ENCODE measurements around the gene KIF23.

KIF23 gene

DNA sequence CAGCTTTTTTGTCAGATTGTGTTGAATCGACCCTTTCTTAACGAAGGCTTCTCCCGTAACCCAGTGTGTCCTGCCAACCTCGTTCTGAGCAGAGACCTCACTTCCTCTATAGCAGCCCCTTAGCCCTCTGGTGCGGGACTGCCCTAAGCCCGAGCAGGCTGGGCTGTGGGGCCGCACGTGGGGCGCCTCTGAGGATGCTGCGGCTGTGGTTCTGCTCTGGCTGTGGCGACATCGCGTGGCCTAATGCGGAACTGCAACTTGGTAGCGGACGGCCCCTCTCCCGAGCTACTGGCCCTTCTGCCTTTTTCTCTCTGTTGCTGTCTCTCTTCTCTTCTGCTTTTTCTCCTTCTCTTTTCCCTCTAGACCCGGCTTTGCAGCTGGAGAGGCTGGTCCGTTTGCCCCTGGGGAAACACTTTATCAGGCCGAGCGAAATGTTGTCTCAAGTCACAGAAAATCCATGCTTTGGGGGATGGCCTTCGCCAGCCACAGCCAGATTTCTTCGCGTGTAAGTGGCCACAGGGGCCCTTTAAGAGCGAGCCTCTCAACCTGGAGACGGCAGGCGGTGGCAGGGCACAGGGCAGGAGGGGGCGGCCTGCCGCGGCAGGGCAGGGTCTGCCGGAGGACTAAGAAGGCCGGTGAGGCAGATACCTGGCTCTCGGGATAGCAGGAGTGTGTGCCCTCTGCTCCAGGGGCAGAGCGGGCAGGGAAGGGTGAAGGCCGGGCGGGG lies 19.4 kb upstream of the KIF23 start:
- DNase-seq (ENCODE audit: low spot score) = peak; percentile 68

DNA sequence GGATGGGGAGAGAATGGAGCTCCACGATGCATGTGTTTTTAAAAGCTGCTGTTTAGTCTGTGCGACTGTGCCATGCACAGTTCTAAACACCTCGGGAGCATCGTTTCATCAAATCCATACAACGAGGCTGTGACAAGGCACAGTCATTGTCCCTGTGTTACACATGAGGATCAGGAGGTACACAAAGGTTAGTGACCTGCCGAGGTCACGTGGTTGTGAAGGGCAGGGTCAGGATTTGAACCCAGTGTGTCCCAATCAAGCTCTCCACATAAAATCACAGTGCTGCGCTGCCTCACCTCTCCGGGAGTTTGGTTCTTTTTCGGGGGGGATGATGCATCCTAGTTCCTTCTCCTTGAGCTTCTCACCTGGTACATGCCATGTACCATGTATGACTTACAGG lies 18.7 kb upstream of the KIF23 start:
- DNase-seq (ENCODE audit: low spot score) = no peak

DNA sequence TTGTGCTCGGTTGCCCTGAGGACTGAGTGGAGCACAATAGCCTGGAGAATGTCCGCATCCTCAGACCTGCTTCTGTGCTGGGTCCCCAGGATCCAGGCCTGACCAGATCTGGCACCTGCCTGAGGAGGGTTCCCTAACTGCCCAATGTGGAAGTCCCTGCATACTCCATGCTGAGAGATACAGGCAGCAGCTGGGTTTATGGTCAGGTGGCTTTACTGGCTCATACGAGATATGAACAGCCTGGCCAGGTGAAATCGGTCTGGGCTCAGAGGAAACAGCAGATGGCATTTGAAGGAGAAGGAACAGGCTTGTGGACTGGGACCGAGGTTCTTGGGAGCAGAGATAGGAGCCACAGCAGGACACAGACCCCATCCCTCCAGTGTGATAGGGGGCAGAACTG lies 18.2 kb upstream of the KIF23 start:
- no peak for DNase-seq (ENCODE audit: low spot score)

DNA sequence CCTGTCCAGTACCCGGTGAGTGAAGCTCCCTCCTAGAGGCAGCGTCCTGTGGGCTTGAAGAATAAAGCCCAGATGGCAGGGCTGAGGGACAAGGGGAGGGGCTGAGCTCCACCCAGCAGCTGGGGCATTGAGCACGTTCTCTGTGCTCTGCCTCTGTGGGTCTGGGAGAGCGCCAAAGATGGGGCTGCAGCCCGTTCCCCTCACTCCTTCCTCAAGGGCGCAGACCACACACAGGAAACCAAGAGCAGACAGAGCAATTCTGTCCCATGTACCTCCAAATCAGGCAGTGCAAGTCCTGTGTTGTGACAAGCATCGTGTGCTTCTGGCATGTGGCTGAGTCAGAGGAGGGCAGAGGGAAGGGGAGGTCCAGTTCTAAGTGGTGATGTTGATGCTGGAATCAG lies 15.7 kb upstream of the KIF23 start:
- DNase-seq (ENCODE audit: low spot score) = no peak

DNA sequence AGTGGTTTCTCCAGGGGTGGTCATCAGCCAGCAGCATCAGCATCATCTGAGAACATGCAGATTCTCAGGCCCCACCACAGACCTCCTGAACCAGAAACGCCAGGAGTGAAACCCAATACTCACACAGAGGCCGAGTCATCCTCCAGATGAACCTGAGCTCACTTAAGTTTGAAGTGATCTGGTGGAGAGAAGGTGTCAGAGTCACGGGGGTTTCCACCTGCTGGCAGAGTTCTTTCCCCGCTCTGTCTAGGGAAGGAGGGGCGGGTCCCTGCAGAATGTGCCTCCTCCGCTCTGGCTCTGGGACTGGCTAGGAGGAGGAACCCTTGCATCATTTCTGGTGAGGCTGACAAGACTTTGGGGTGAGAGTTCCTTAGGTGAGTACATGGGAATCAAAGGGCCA lies 13.3 kb upstream of the KIF23 start:
- no peak for DNase-seq (ENCODE audit: low spot score)

DNA sequence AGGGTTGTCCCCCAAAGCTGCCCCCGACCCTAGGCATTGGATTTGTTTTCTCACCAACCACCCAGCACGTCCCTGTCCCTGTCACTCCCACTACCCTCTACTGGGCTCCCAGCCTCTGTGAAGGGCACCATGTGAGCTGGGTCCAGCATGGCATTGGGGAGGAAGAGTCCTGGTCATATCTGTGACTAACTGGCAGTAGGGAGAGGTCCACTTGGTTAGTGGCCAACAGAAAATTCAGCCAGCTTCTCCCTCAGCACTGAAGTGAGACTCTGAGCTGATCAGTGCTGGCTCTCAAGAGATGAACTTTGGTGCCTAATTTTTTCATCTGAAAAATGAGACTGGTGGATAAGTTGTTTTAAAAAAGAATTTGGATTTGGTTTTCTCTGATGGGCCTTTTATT lies 11.3 kb upstream of the KIF23 start:
- DNase-seq (ENCODE audit: low spot score) = no peak

DNA sequence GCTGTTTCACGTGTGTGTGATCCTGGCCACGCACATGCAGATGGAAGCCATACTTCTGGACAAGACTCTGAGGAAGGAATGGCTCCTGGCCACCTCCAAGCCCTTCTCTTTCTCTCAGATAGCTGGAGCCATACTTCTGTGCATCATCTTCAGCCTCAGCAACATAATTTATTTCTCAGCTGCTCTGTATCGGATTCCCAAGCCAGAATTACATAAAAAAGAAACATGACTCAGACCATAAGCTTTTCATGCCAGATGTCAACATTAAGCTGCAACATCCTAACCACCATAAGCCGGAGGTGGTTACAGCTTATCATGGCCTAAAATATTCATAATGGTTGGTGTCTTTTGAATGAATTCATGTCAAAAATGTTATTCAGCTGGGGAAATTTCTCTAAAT lies 10.6 kb upstream of the KIF23 start:
- no peak for DNase-seq (ENCODE audit: low spot score)

DNA sequence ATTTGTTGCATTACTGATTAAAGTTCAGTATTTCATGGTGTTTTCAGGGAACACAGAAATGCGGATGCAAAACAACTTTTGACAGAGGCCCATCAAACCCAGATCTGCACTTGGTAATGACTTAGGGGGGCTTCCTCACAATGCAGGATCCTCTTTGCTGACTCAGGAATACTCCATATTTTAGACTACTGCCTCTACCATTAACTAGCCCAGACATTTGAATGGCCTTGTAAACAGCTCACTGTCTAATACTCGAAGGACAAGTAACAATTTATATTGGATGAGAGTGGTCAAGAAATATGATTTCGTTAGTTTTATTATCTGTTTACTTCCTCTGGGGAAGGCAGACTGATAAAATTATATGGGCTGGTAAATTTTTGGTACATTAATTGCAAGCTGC lies 9.0 kb upstream of the KIF23 start:
- no peak for DNase-seq (ENCODE audit: low spot score)

DNA sequence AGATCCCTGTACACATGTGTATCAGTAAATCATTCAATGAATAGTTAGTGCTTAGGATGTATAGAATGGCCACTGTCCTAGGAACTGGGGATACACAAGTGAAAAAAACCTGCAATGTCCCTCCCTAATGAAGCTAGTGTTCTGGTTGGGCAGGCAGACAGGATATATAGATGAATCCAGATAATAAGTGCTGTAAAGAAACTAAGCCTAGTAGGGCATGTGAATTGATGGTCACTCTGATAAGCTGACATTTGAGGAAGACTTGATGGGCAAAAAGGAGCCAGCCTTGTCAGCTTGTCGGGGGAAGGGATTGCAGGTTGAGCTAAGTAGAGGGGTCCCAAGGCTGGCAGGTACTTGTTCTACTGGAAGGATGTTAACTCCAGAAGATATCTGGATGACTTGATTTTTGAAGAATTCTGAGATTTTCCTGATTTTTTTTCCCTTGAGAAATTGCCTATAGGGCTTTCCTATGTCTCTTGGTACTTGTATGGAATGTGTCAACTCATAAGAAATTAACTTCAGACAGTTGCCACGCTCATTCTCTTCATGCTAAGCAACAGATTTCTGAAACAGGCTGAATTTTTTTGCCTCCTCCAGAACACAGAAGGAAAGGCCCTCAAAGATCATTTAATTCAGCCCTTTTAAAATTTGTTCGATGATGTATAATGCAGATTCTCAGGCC lies 6.3 kb upstream of the KIF23 start:
- no peak for DNase-seq (ENCODE audit: low spot score)

DNA sequence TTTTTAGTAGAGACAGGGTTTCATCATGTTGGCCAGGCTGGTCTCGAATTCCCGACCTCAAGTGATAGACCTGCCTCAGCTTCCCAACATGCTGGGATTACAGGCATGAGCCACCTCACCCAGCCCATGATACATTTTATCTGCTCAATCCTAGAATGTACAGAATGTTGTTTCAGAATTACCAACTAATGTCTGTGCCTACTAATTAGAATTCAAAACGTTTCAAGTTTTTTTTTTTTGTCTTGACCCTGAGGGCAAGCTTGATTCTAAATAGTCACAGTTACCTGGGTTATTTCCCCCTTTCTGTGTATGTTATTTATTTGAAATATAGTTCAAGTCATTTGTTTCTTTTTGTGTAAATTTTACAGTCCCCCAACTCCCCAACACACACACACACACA lies 5.3 kb upstream of the KIF23 start:
- DNase-seq (ENCODE audit: low spot score) = no peak

DNA sequence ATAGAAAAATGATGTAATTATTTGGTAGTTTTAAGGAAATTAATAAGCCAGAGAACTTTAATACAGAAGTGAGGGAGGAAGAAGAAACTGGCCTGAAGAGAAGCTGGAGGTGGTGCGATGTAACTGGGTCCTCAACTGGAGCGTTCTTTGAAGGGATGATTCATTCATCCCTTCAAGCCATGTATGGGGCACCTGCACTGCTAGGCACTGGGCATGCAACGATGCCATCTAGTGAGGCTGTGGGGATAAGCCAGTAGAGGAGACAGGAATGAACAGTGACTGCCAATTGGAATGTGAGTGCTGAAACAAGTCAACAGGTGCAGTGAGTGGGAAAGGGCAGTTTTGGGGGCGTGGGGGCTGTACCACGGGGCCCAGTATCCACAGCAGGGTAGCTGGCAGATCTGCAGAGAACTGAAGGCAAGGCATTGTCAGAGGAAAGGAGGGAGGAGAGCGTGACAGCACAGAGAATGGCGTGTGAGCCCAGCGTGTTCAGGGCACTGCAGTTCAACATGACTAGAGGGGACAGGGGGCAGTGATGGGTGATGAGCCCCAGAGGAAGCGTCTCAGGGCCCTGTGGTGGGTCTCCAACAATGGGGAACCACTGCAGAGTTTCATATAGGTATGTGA lies 3.8 kb upstream of the KIF23 start:
- no peak for DNase-seq (ENCODE audit: low spot score)

DNA sequence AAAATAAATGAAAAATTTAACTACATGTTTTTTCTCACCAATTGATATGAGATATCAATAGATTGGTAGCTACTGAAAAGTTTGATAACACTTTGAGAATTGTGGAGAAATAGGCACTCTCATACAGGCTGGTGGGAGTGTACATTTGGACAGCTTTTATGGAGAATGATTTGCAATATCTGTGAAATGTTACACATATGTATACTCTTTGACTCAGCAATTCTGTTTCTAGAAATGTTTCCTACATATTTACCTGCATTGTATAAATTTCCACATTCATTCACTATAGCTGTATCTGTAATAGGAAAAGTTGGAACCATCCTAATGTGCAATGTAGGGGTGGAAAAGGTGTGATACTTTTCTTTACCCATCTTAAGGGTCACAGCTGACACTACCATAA lies 1.9 kb upstream of the KIF23 start:
- no peak for DNase-seq (ENCODE audit: low spot score)

DNA sequence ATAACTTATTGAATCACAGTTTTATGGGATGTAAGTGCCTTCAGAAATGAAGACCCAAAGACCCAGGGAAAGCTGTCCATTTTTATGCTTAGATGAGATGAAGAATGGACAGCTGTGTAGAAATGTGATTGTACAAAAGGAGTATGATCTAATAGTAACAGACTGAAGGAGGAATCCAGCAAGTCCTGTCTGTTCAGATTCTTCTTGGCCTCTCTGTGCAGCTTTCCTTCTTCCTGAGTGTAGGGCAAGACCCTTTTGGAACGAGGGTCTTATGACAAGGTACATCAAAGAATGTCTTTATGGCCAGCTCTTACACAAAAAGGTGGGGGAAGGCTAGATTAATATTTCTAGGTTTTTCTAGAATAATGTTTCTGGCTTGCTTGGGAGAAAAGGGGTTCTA lies 1.4 kb upstream of the KIF23 start:
- no peak for DNase-seq (ENCODE audit: low spot score)

DNA sequence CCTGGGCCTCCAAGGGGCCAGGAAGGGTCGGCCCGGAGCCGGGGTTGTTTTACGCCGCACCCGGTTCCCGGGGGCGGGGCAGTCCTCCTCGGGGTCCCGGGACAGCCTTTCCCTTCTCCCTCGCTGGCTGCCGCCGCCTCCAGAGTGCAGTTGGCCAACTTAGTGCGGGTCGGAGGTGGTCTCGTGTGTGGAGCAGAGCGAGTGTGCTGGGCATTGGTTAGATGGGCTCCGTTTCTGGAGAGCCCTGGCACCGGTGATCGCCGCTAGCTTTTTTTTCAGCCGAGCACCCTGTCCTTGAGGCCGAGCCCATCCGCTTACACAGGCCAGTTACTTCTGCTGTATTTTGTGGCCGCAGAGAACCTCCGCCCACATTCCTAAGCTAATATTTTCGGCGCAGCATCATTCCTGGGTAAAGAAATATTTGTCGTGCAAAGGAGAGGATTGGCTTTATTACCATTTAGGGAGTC lies 585 bp downstream of the KIF23 start:
- peak; percentile 75 for DNase-seq (ENCODE audit: low spot score)

DNA sequence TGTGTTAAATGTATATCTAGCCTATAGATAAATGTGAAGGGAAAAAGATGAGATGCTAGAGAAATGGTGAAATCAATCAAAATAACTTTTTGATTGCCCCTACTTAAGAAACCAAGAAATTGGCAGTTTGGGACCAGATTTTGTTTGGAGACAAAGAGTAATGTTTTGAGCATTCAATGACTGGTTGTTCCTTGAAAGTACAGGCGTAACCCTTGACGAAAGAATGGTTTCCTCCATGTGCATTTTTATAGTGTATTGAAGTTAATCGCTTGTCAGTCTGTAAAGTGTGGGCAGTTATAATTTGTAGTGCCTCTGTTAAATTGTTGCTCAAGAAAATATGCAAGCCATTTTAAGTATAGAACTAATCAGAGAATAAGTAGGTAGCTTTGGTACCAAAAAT lies 1.2 kb downstream of the KIF23 start:
- DNase-seq (ENCODE audit: low spot score) = no peak

DNA sequence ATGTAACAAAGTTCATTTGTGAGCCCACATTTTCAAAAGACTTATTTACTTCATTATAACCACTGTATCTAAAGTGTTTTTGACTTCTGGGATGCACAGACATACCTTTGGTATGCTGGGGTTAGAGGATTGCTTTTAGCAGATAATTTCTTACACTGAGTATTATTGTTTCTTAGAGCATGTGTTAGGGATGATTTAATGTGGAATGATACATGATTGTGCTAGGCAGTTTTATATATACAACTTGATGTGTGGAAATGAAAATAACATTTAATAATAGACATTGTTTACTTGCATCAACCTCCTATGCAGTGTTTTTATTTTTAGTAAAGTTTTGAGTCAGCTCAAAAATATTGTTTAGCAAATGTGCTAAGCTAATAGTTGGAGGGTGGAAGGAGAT lies 3.4 kb downstream of the KIF23 start:
- DNase-seq (ENCODE audit: low spot score) = no peak

DNA sequence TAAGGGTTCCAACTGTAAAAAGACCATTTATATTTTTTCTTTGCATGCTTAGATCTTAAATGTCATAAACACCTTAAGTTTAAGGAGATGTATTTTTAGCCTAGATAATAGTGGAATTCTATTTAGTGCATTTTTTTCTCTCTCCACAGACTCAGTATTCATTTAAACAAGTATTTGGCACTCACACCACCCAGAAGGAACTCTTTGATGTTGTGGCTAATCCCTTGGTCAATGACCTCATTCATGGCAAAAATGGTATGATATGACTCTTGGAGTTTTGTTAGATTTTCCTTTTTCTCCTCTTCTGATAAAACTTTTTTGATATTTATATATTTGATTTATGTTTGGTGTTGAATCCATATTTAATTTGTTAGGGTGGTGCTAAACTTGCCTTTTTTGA lies 7.3 kb downstream of the KIF23 start:
- DNase-seq (ENCODE audit: low spot score) = no peak

DNA sequence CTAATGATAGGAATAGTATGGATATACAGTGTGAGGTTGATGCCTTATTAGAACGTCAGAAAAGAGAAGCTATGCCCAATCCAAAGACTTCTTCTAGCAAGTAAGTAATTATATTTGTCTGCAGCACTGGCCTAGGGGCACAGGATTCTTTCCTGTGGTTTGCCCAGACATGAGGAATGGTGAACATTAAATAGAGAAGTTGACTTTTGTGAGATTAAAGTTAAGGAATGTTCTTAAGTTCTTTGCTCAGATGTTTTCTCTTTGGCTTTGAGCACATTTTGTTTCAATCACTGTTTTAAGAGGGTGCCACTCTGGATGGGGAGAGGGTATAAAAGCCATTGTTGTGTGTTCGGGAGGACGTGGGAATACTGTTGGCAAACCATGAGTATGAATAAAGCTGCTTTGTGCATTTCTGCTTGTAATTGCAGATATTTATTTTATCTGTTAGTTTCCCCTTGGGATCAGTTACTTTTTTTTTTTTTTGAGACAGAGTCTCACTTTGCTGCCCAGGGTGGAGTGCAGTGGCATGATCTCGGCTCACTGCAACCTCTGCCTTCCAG lies 8.3 kb downstream of the KIF23 start:
- no peak for DNase-seq (ENCODE audit: low spot score)

DNA sequence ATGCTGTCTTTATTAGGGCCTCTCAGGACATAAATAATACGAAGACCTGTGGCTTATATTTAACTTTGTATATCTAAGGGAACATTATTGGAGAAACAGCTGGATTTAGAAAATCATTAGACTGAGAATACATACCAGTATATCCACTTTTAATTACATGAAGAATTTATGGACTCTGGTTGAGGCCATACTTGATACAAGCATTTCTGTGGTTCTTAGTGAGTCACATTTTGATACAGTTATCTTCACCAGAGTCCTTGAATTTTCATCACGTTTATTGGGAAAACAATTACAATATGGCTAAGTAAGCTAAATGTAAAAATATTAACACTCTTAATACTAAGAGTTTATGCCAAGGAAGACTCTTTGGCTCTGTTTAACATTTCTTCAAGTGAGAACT lies 9.9 kb downstream of the KIF23 start:
- DNase-seq (ENCODE audit: low spot score) = no peak

DNA sequence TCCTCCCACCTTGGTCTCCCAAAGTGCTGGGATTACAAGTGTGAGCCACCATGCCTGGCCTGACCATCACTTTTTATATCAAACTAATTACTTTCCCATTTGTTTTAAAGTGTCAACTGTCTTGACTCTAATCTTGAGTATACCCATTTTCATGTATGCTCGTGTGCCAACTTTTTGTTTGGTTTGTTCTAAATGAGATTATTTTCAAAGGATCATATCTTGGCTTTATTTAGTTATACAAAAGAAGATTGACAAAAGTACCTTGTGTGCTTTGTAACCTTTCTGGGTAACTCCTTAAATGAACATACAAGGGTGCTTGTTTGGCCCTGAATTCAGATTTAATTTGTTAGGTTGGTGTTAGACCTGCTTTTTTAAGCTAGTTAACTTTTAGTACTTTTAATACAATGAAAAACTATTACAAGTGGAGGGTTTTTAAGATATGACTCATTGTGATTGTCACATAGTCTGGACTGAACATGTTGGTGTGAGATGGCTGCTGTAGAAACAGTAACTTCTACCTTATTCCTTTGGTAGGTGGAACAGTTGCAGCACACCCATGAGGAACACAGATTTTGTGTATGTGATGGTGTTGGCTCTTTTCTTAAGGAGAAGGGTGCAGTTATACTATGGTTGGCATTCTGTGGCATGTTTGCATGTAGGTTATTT lies 10.7 kb downstream of the KIF23 start:
- no peak for DNase-seq (ENCODE audit: low spot score)

DNA sequence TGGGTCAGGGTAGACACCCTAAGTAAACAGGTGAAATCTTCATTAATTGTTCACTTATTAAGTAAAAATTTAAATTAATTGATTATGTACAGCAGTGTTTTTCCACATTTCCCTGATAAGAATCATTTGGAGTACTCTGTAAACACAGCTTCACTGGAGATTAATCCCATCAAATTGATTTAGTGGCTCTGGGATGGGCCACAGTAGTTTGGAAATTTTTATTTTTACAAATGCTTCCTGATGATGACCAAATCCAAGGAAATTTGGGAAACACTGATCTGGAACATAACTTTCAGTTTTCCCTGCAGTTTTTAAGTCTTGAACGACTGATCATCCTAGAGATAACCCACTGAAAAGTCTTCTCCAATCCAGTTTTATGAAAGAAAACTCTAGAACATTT lies 19.7 kb downstream of the KIF23 start:
- DNase-seq (ENCODE audit: low spot score) = no peak

DNA sequence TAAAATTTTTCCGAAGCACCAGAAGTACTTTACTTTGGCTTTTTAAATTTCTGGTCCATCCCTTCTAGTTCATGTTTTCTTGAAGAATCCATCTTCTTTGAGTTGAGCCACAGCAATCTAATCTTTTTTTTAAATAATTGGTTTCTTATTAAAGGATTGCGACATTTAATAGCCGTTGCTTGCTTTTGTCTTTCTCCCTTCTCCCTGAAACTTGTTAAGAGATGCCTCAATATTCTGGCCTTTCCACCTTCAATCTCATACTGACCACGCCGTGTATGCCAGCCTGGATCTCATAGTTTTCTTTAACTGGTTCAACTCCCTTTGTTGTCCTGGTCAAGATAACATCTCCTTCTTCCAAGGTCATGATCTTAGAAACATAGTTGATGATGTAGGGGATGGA lies 20.1 kb downstream of the KIF23 start:
- DNase-seq (ENCODE audit: low spot score) = no peak

DNA sequence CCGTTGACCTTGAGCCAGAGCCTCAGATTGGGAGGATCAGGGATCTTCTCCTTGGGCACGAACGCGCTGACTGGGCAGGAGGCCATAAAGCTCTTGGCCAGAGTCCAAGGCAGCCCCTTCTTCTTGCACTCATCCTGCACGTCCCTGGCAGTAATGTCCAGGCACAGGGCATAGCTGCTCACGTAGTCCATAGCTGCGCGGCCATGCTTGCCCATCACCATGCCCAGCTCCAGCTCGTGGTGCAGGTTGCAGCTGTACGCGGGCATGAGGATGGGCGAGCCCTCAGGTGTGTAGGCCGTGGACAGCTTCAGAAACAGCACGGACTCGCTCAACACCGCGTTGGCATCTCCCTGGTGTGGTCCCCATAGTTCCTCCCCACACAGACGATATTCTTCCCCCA lies 20.5 kb downstream of the KIF23 start:
- no peak for DNase-seq (ENCODE audit: low spot score)

Measured in LoVo (cell line).